Right renal cortex interstitium (tissue), 3 donors: ENCODE results near the gene GMCL2. TPM values are rescaled to one million over a fixed set of nuclear protein-coding genes. Genes with fewer than 3 reads are reported as not detected.

ENCODE experiments used
- DNase-seq, 3 donors: peaks; one replicate each; pipeline ENCODE4 v3.0.0-alpha.2; 2013; ENCODE audit warnings: low read depth in 3 of 3, low spot score in 2 of 3
- polyA plus RNA-seq, 3 donors: library from polyadenylated mRNA; unstranded; fragments of 120-200 nt; gene quantifications; one replicate each; pipeline ENCODE4 v1.2.1, GENCODE V29; 2013; ENCODE audit not compliant: insufficient read length in 3 of 3

GMCL2 gene
- polyA plus RNA-seq, 3 donors, result 0.06 to 0.07 TPM; not detected in 1

DNA sequence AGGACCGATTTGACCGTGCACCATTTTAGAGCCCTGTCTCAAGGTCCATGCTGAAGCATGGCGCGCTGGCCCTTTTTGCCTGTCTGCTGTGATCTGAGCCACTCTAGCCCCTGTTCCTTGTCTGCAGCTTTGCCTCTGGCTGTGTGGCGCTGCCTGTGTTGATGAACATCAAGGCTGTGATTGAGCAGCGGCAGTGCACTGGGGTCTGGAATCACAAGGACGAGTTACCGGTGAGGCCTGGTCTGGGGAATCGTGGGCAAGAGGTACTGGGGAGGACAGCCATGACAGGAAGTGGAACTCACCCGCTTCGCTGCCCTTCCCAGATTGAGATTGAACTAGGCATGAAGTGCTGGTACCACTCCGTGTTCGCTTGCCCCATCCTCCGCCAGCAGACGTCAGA is 39.8 kb downstream of the GMCL2 start:
- DNase-seq, result no peak

DNA sequence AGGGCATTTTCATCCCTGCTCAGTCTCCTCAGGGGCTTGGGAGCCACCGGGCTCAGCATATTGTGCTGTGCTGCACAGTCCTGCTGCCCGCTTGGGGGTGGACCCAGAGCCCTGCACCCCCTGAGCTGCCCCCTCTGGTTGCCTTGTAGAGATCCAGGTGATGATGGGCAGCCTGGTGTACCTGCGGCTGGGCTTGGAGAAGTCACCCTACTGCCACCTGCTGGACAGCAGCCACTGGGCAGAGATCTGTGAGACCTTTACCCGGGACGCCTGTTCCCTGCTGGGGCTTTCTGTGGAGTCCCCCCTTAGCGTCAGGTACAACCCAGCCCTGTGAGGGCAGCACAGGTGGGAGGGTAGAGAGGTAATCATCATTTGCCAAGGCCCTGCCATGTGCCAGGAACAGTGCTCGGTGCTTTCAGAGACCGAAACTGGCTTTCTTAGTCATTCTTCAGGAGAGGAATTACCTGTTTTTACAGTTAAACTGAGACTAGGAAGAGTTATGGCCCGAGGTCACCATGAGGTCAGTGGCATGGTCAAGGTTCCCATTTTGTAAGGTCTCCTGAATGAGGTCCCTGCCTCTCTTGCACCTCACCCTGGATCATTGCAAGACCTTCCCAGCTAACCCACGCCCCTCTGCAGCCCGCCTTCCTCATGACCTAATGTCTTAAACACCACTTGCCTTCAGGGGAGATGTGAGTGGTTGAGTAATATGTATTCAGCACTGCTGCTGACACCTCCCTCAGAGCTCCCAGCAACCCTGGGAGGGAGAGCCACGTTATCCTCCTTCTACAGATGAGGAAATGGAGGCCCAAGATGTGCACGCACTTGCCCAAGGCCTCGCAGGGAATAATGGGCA is 41.0 kb downstream of the GMCL2 start:
- no peak for DNase-seq

DNA sequence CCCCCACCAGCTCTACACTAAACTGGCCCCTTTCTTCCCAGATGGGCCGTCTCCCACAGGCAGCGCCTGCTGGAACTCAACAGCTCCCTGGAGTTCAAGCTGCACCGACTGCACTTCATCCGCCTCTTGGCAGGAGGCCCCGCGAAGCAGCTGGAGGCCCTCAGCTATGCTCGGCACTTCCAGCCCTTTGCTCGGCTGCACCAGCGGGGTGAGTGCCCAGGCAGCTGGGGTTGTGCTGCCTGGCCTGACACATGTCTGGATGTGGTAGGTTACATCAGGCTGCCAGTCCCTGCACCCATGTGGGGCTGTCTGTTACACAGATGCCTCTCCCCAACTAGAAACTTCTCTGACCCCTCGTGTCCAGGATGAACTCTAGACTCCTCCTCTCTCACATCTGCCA is 43.3 kb downstream of the GMCL2 start:
- no peak for DNase-seq

DNA sequence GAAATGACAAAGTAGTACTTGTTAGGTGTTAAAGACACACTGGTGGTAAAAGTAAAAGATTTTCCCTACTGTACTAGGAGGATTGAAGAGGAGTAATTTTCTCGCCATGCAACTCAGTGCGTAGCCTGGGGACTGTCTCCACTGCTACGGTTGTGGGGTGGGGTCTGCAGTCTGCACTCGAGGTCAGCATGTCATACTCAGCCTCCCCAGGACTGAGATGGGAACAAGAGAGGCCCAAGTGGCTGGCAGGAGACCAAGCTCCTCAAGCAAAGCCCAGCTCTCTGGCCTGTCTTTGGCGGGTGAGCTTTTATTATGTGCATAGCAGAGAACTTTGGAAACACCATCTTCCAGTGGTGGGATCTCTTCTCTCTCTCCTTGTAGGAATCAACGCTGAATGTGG is 43.9 kb downstream of the GMCL2 start:
- no peak for DNase-seq

DNA sequence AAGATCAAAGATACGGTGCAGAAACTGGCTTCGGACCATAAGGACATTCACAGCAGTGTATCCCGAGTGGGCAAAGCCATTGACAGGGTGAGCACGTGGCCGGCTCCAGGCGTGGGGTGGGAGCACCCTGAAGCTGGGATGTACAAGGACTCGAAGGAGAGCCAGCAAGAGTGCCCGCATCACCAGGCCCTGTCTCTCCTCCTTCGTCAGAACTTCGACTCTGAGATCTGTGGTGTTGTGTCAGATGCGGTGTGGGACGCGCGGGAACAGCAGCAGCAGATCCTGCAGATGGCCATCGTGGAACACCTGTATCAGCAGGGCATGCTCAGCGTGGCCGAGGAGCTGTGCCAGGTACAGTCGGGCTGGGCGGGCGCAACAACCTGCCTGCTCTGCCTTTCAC is 44.5 kb downstream of the GMCL2 start:
- DNase-seq, result no peak

DNA sequence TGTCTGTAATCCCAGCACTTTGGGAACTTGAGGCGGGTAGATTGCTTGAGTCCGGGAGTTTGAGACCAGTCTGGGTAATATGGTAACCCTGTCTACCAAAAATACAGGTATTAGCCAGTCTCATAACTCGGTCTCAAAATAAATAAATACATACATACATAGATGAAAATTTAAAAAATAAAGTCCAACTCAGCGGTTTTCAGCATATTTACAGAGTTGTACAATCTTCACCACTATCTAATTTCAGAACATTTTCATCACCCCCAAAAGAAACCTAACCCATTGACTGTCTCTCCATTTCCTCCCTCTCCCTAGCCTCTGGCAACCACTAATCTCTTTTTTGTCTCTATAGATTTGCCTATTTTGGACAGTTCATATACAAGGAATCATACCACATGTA is 45.6 kb downstream of the GMCL2 start:
- DNase-seq, result no peak

DNA sequence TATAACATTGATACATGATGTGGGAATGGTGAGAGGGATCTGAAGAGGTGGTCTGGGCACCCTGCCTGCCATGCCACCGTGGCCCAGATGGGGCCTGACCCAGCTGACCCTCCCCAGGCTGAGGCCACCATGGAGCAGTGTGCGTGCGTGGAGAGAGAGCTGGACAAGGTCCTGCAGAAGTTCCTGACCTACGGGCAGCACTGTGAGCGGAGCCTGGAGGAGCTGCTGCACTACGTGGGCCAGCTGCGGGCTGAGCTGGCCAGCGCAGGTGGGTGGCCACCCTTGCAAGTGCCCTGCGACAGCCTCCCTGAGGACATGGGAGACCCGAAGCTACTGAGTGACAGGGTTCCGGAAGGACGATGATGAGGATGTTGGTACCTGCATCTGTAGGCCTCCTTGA is 49.2 kb downstream of the GMCL2 start:
- DNase-seq, result no peak

DNA sequence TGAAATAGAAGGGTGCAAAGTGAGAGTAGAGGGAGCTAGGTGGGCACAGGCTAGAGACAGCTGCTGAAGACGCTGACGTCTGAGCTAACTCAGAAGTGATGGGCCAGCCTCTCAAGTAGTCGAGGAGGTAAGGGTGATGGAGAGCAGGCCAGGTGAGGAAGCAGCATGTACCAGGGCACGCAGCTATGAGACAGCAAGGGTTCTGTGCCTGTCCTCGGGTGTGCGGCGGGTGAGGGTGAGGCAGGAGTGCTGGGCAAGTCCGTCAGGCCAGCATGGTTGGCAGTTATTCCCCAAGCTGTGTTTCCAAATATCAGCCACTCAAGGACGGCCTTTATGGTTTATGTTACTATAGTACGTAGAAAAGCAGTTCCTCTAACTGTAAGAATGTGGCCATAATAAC is 50.2 kb downstream of the GMCL2 start:
- DNase-seq, result no peak

Other genes starting within 250 kb of the GMCL2 start
- not detected for gene PROP1, start 191.1 kb downstream of the GMCL2 start, polyA plus RNA-seq
- 1 to 10 TPM; 3.8 to 4.4 (median 3.9) TPM for gene N4BP3, start 73.8 kb downstream of the GMCL2 start, polyA plus RNA-seq
- 10 to 100 TPM; 29.0 to 32.9 (median 32.1) TPM for gene RMND5B, start 56.4 kb downstream of the GMCL2 start, polyA plus RNA-seq
- gene NHP2, start 33.5 kb downstream of the GMCL2 start, polyA plus RNA-seq, result 100 to 1,000 TPM in 2 of 3 donors, 10 to 100 TPM in 1; 96.2 to 107 (median 102) TPM
- gene HNRNPAB, start 17.2 kb upstream of the GMCL2 start, polyA plus RNA-seq, result 100 to 1,000 TPM; 150 to 157 (median 154) TPM
- gene PHYKPL, start 45.4 kb upstream of the GMCL2 start, polyA plus RNA-seq, result 10 to 100 TPM; 50.7 to 61.9 (median 55.2) TPM